ENCODE results near the gene MUC3A.
"Not testable (repeated sequence)": the region's sequence is repeated elsewhere in the genome, so short reads cannot be mapped to it uniquely, and the experiment has no call there.

The MUC3A gene

DNA sequence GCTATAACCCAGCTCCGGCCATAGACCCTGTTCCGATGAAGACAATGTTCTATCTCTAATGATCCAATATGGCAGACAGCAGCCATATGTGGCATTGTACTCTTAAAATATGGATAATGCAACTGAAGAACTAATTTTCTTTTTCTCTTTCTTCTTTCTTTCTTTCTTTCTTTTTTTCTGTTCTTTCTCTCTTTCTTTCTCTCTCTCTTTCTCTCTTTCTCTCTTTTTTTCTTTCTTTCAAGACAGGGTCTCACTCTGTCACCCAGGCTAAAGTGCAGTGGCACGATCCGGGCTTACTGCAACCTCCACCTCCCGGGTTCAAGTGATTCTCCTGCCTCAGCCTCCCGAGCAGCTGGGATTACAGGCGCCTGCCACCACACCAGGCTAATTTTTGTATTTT lies 13.2 kb upstream of the MUC3A start:
- no CpG with 5 or more reads among the region's 7 CpGs for WGBS (ENCODE audit: extremely low coverage, insufficient coverage, low lambda C conversion rate)
- not testable (repeated sequence) for H3K79me1 ChIP-seq (ENCODE audit: low read length); H4K5ac ChIP-seq (ENCODE audit: low read length); H3K36me3 ChIP-seq (ENCODE audit: control insufficient read depth, insufficient read depth, low read length); H2BK15ac ChIP-seq (replicated peaks; ENCODE audit: low read depth); H3K4me2 ChIP-seq (ENCODE audit: low read length); H2BK120ac ChIP-seq (ENCODE audit: low read depth, low read length); H3K27me3 ChIP-seq (ENCODE audit: insufficient read depth, low read length, poor library complexity); H3K56ac ChIP-seq (ENCODE audit: low read length); H3K9ac ChIP-seq (ENCODE audit: low read length); H3K4ac ChIP-seq (ENCODE audit: low read depth, low read length); H2BK5ac ChIP-seq (ENCODE audit: low read length); H3K27ac ChIP-seq (ENCODE audit: low read depth, low read length); H3K79me2 ChIP-seq (ENCODE audit: control insufficient read depth, insufficient read depth, low read length); H3K23ac ChIP-seq (ENCODE audit: low read length); H2AK5ac ChIP-seq (ENCODE audit: low read length); H3K4me3 ChIP-seq (ENCODE audit: low read length); H4K8ac ChIP-seq (ENCODE audit: low read depth, low read length); H3K18ac ChIP-seq (ENCODE audit: low read length); DNase-seq; H3K4me1 ChIP-seq (ENCODE audit: control insufficient read depth, low read depth, low read length)

DNA sequence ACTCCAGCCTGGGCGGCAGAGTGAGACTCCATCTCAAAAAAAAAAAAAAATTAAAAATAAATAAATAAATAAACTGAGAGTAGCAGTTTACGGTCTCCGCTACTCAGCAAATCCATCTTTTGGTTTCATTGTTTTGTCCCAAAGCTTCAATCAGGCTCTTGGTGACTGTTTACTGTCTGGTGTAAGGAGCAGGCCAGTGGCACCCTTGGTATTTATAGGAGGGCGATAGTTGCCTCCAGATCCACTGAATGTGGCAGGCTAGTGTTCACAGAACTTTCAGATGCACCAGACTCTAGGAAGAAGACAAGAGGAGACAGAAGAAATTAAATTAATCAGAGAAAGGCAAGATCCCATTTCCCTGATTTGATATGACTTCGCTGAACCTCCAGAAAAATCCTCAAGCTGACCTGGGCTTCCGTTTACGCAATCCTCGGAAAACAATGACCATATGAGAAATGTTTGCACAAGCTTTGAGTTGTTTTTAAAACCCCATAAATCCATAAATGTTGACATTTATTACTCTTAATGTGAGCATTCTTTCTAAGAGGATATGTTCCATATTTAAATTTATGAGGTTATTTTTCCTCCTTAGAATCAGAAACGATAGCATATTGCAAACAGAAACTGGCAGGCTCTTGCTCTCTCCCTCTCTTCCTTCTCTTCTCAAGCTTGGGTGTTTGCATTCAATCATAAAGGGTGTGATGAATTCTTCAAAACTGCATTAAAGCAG lies 7.1 kb upstream of the MUC3A start:
- WGBS (ENCODE audit: extremely low coverage, insufficient coverage, low lambda C conversion rate), result no CpG with 5 or more reads among the region's 9 CpGs
- H3K4me1 ChIP-seq (ENCODE audit: control insufficient read depth, low read depth, low read length), result peaks cover 2% of the 10 kb centered on the region

DNA sequence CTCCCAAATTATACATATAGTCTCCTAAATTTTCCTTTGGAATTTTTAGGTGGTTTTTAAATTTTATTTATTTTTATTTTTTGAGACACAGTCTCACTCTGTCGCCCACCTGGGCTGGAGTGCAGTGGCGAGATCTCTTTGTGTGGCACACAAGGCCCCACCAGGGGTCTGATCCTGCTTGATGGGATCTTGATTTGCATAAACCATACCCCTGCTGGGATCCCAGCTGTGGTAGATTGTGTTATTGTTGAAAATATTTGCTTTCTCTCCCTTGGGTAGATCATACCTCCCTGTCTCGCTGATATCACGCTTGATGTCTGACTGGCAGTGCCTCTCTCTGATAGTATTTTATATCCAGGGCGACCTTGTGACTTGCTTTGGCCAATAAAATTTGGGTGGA lies 5.6 kb upstream of the MUC3A start:
- H2BK15ac ChIP-seq (replicated peaks; ENCODE audit: low read depth), result no peak overlapping the region
- no peak overlapping the region for H3K4me3 ChIP-seq (ENCODE audit: low read length)
- H3K56ac ChIP-seq (ENCODE audit: low read length), result no peak overlapping the region
- H3K27ac ChIP-seq (ENCODE audit: low read depth, low read length), result no peak overlapping the region
- no peak overlapping the region for H2AK5ac ChIP-seq (ENCODE audit: low read length)
- no peak overlapping the region for H2BK120ac ChIP-seq (ENCODE audit: low read depth, low read length)
- no peak overlapping the region for H4K8ac ChIP-seq (ENCODE audit: low read depth, low read length)
- H3K18ac ChIP-seq (ENCODE audit: low read length), result no peak overlapping the region
- no CpG with 5 or more reads among the region's 5 CpGs for WGBS (ENCODE audit: extremely low coverage, insufficient coverage, low lambda C conversion rate)
- DNase-seq, result no peak
- H4K5ac ChIP-seq (ENCODE audit: low read length), result no peak overlapping the region
- no peaks in the 10 kb centered on the region for H3K79me1 ChIP-seq (ENCODE audit: low read length)
- no peak overlapping the region for H3K9ac ChIP-seq (ENCODE audit: low read length)
- H3K36me3 ChIP-seq (ENCODE audit: control insufficient read depth, insufficient read depth, low read length), result no peaks in the 10 kb centered on the region
- no peak overlapping the region for H3K4me2 ChIP-seq (ENCODE audit: low read length)
- H3K4ac ChIP-seq (ENCODE audit: low read depth, low read length), result no peak overlapping the region
- H3K79me2 ChIP-seq (ENCODE audit: control insufficient read depth, insufficient read depth, low read length), result no peaks in the 10 kb centered on the region
- H3K23ac ChIP-seq (ENCODE audit: low read length), result no peak overlapping the region
- H2BK5ac ChIP-seq (ENCODE audit: low read length), result no peak overlapping the region
- H3K4me1 ChIP-seq (ENCODE audit: control insufficient read depth, low read depth, low read length), result peaks cover 2% of the 10 kb centered on the region
- no peaks in the 10 kb centered on the region for H3K27me3 ChIP-seq (ENCODE audit: insufficient read depth, low read length, poor library complexity)

More for the DNA sequence above, 7.1 kb upstream of the MUC3A start:
- no peak overlapping the region for H2BK120ac ChIP-seq (ENCODE audit: low read depth, low read length)
- no peaks in the 10 kb centered on the region for H3K79me1 ChIP-seq (ENCODE audit: low read length)
- H3K4me3 ChIP-seq (ENCODE audit: low read length), result no peak overlapping the region
- no peak overlapping the region for H3K4me2 ChIP-seq (ENCODE audit: low read length)
- no peak overlapping the region for H3K27ac ChIP-seq (ENCODE audit: low read depth, low read length)
- H3K18ac ChIP-seq (ENCODE audit: low read length), result peak overlapping the region; percentile 12
- H3K23ac ChIP-seq (ENCODE audit: low read length), result no peak overlapping the region
- no peak overlapping the region for H2AK5ac ChIP-seq (ENCODE audit: low read length)
- no peak overlapping the region for H3K9ac ChIP-seq (ENCODE audit: low read length)
- no peak for DNase-seq
- no peak overlapping the region for H2BK15ac ChIP-seq (replicated peaks; ENCODE audit: low read depth)
- no peak overlapping the region for H3K4ac ChIP-seq (ENCODE audit: low read depth, low read length)
- no peaks in the 10 kb centered on the region for H3K27me3 ChIP-seq (ENCODE audit: insufficient read depth, low read length, poor library complexity)
- peak overlapping the region; percentile 22 for H3K56ac ChIP-seq (ENCODE audit: low read length)
- H3K79me2 ChIP-seq (ENCODE audit: control insufficient read depth, insufficient read depth, low read length), result no peaks in the 10 kb centered on the region
- no peaks in the 10 kb centered on the region for H3K36me3 ChIP-seq (ENCODE audit: control insufficient read depth, insufficient read depth, low read length)
- no peak overlapping the region for H4K5ac ChIP-seq (ENCODE audit: low read length)
- H4K8ac ChIP-seq (ENCODE audit: low read depth, low read length), result no peak overlapping the region
- H2BK5ac ChIP-seq (ENCODE audit: low read length), result no peak overlapping the region

DNA sequence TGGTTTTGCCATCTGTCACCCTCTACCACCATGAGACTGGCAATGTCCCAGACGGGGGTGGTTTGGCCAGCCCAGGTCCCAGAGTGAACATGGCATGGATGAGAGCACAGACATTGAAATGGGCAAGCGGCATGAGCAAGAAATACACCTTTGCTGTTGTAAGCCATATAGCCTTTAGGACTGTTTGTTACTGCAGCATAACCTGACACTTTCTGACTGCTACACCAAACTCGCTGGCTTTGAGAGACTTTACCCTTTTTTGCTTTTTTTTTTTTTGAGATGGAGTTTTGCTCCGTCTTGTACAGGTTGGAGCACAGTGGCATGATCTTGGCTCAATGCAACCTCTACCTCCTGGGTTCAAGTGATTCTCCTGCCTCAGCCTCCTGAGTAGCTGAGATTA lies 5.2 kb upstream of the MUC3A start:
- Histone ChIP-seq H3K27me3 (ENCODE audit: insufficient read depth, low read length, poor library complexity) (no peaks in the 10 kb centered on the region), H4K5ac (ENCODE audit: low read length) (no peak overlapping the region)
- WGBS (ENCODE audit: extremely low coverage, insufficient coverage, low lambda C conversion rate), result no CpG with 5 or more reads among the region's 4 CpGs

DNA sequence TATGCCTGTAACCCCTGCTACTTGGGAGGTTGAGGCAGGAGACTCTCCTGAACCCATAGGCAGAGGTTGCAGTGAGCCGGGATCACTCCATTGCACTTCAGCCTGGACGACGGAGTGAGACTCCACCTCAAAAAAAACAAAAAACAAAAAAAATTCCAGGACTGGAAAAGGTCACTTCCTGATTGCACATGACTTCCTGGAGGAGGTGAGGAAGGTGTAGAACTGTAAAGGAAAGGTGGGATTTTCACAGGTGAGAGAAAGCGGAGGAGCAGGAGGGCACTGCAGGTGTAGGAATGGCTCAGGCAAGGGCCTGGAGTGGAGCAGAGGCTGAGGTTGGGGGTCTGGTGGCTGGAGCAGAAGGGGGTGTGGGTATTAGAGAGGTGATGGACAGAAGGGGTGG lies 3.2 kb upstream of the MUC3A start:
- Histone ChIP-seq H3K4me2 (ENCODE audit: low read length) (no peak overlapping the region), H3K27ac (ENCODE audit: low read depth, low read length) (no peak overlapping the region), H2BK120ac (ENCODE audit: low read depth, low read length) (no peak overlapping the region), H2AK5ac (ENCODE audit: low read length) (no peak overlapping the region), H3K27me3 (ENCODE audit: insufficient read depth, low read length, poor library complexity) (no peaks in the 10 kb centered on the region), H2BK15ac (replicated peaks; ENCODE audit: low read depth) (no peak overlapping the region), H3K56ac (ENCODE audit: low read length) (no peak overlapping the region), H3K18ac (ENCODE audit: low read length) (no peak overlapping the region), H3K23ac (ENCODE audit: low read length) (no peak overlapping the region), H3K79me2 (ENCODE audit: control insufficient read depth, insufficient read depth, low read length) (no peaks in the 10 kb centered on the region), H4K5ac (ENCODE audit: low read length) (no peak overlapping the region), H3K36me3 (ENCODE audit: control insufficient read depth, insufficient read depth, low read length) (no peaks in the 10 kb centered on the region), H4K8ac (ENCODE audit: low read depth, low read length) (no peak overlapping the region), H3K4ac (ENCODE audit: low read depth, low read length) (no peak overlapping the region), H3K4me1 (ENCODE audit: control insufficient read depth, low read depth, low read length) (peaks cover 10% of the 10 kb centered on the region), H3K79me1 (ENCODE audit: low read length) (no peaks in the 10 kb centered on the region), H3K4me3 (ENCODE audit: low read length) (no peak overlapping the region), H2BK5ac (ENCODE audit: low read length) (no peak overlapping the region), H3K9ac (ENCODE audit: low read length) (no peak overlapping the region)
- no peak for DNase-seq
- no CpG with 5 or more reads among the region's 4 CpGs for WGBS (ENCODE audit: extremely low coverage, insufficient coverage, low lambda C conversion rate)

More for the DNA sequence above, 5.2 kb upstream of the MUC3A start:
- no peaks in the 10 kb centered on the region for H3K36me3 ChIP-seq (ENCODE audit: control insufficient read depth, insufficient read depth, low read length)
- H3K18ac ChIP-seq (ENCODE audit: low read length), result no peak overlapping the region
- no peak overlapping the region for H3K27ac ChIP-seq (ENCODE audit: low read depth, low read length)
- H3K9ac ChIP-seq (ENCODE audit: low read length), result no peak overlapping the region
- no peak overlapping the region for H3K4me2 ChIP-seq (ENCODE audit: low read length)
- H3K79me1 ChIP-seq (ENCODE audit: low read length), result no peaks in the 10 kb centered on the region
- no peak overlapping the region for H2BK120ac ChIP-seq (ENCODE audit: low read depth, low read length)
- H3K4me3 ChIP-seq (ENCODE audit: low read length), result no peak overlapping the region
- no peak overlapping the region for H3K23ac ChIP-seq (ENCODE audit: low read length)
- H3K56ac ChIP-seq (ENCODE audit: low read length), result no peak overlapping the region
- H4K8ac ChIP-seq (ENCODE audit: low read depth, low read length), result no peak overlapping the region
- no peaks in the 10 kb centered on the region for H3K79me2 ChIP-seq (ENCODE audit: control insufficient read depth, insufficient read depth, low read length)
- no peak overlapping the region for H2BK15ac ChIP-seq (replicated peaks; ENCODE audit: low read depth)
- H2BK5ac ChIP-seq (ENCODE audit: low read length), result no peak overlapping the region
- peaks cover 2% of the 10 kb centered on the region for H3K4me1 ChIP-seq (ENCODE audit: control insufficient read depth, low read depth, low read length)
- no peak overlapping the region for H2AK5ac ChIP-seq (ENCODE audit: low read length)
- no peak for DNase-seq
- no peak overlapping the region for H3K4ac ChIP-seq (ENCODE audit: low read depth, low read length)
